ENCODE results near the gene CAND2.
"Not testable (repeated sequence)": the region's sequence is repeated elsewhere in the genome, so short reads cannot be mapped to it uniquely, and the experiment has no call there.

The CAND2 gene

GRCh38 chr3:12831301-12831866, 34.9 kb downstream of the CAND2 start:
- peak; percentile 11 for DNase-seq (ENCODE audit: low spot score)

- peak; percentile 6 for DNase-seq (ENCODE audit: low spot score)
These were observed 36.1 kb downstream of the CAND2 start for GRCh38 chr3:12832350-12833221.

- no peak for DNase-seq (ENCODE audit: low spot score)
These were observed 37.0 kb downstream of the CAND2 start for GRCh38 chr3:12833222-12834161.

- no peak for DNase-seq (ENCODE audit: low spot score)
These were observed 38.7 kb downstream of the CAND2 start for GRCh38 chr3:12835052-12835665.

- DNase-seq (ENCODE audit: low spot score), result no peak
These were observed 41.0 kb downstream of the CAND2 start for GRCh38 chr3:12837295-12837986.

GRCh38 chr3:12838179-12838965, 41.9 kb downstream of the CAND2 start:
- no peak for DNase-seq (ENCODE audit: low spot score)

GRCh38 chr3:12839156-12839946, 42.9 kb downstream of the CAND2 start:
- DNase-seq (ENCODE audit: low spot score), result no peak

GRCh38 chr3:12840148-12840547, 43.7 kb downstream of the CAND2 start:
- DNase-seq (ENCODE audit: low spot score), result not testable (repeated sequence)

GRCh38 chr3:12840591-12841148, 44.2 kb downstream of the CAND2 start:
- DNase-seq (ENCODE audit: low spot score), result no peak

- DNase-seq (ENCODE audit: low spot score), result peak; percentile 96
These were observed 44.9 kb downstream of the CAND2 start, which contains the start of gene RPL32 for GRCh38 chr3:12841149-12841969. Gene RPL32, minus strand, starts transcription at chr3:12841565. Its CDS starts 1,328 bp downstream, at chr3:12840237.

GRCh38 chr3:12841970-12842328, 45.5 kb downstream of the CAND2 start:
- DNase-seq (ENCODE audit: low spot score), result no peak

GRCh38 chr3:12842469-12842868, 46.0 kb downstream of the CAND2 start:
- DNase-seq (ENCODE audit: low spot score), result no peak

GRCh38 chr3:12845811-12846210, 49.3 kb downstream of the CAND2 start:
- DNase-seq (ENCODE audit: low spot score), result no peak

- DNase-seq (ENCODE audit: low spot score), result no peak
These were observed 55.7 kb downstream of the CAND2 start for GRCh38 chr3:12852201-12852600.

GRCh38 chr3:12853847-12854246, 57.4 kb downstream of the CAND2 start:
- DNase-seq (ENCODE audit: low spot score), result not testable (repeated sequence)

- no peak for DNase-seq (ENCODE audit: low spot score)
These were observed 58.1 kb downstream of the CAND2 start for GRCh38 chr3:12854565-12854964.

- DNase-seq (ENCODE audit: low spot score), result no peak
These were observed 60.1 kb downstream of the CAND2 start for GRCh38 chr3:12856626-12857025.

- DNase-seq (ENCODE audit: low spot score), result no peak
These were observed 63.4 kb downstream of the CAND2 start for GRCh38 chr3:12859840-12860239.

Measured in HuH-7 (cell line).